ENCODE results near the gene DEGS1.

The DEGS1 gene

DNA sequence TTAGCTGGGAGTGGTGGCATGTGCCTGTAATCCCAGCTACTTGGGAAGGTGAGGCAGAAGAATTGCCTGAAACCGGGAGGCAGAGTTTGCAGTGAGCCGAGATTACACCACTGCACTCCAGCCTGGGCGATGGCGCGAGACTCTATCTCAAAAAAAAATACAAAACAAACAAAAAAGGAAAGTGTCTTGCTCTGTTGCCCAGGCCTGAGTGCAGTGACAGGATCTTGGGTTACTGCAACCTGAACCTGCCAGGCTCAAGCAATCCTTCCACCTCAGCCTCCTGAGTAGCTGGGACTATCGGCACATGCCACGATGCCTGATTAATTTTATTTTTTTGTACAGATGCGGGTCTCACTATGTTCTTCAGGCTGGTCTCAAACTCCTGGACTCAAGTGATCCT lies 33.3 kb downstream of the DEGS1 start:
- DNase-seq (ENCODE audit: low read depth): no peak

DNA sequence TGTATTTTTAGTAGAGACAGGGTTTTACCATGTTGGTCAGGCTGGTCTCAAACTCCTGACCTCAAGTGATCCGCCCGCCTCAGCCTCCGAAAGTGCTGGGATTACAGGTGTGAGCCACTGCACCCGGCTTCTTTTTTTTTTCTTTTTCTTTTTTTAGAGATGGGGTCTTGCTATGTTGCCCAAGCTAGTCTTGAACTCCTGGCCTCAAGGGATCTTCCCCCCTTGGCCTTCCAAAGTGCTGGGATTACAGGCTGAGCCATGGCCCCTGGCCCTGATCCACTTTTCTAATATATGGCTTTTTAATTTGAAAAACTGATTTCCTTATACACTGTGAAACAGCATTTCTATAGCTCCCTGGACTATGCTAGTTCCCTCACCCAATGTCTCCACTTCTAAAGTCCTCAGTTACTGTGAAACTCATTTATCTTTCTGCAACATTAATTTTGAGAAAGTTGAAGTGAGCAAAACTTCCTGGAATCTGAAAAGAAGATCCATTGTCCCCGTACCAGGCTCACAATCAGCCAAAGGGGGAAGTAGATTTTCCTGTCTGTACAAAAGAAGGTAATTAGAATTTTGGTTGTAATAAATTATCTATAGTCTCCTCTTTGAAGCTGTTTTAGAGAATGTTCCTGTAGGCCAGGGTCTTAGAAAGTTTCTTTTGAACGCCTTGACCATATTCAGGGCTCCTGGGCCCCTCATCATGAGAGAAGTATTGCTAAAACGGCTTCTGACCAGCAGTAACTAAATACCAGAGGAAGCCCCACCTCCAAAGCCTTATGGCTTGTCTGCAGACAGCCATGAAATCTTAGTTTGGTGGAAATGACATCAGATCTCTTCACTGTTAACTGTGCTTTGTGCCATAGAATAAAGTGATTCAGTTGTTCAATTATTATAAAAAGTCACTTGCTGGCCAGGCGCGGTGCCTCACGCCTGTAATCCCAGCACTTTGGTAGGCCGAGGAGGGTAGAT lies 34.9 kb downstream of the DEGS1 start:
- no peak for DNase-seq (ENCODE audit: low read depth)

DNA sequence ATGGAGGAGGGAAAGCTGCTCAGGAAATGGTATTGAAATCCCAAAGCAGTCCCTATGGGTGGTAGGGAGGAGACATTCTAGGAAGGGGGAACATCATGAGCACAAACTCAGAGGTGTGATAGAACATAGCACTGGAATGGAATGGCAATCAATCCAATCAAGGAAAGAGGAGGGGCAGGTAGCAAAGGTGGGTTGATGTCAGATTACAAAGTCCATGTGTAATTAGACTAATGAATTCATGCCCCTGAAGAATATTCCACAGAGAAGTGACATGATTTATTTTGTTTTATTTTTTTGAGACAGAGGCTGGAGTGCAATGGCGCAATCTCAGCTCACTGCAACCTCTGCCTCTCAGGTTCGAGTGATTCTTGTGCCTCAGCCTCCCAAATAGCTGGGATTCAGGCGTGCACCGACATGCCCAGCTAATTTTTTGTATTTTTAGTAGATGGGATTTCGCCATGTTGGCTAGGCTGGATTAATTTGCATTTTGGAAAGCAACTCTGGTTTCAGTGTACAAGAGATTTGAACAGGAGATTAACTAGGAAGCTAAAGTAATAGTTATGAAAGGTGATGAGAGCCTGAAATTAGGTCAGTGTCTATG lies 36.1 kb downstream of the DEGS1 start:
- no peak for DNase-seq (ENCODE audit: low read depth)

DNA sequence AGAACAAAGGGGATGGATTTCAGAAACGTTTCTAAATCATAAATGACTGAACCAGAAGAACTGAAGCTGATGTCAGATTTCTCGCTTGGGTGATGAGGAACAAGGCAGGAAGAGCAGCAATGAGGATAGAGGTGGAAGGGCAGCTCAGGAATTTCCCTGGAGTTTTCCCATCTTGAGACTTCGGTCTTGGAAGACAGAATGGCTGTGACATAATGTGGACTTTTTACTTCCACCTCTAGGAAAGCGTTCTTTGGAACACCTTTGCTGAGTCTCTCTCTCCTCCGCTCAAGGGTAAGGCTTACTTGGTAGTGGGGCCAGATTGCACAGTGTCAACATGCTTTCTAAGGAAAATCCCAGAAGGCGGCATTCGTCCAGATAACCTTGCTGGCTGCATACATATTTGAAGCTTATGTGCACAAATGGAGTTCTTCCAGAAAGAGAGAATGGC lies 36.6 kb downstream of the DEGS1 start:
- no peak for DNase-seq (ENCODE audit: low read depth)

DNA sequence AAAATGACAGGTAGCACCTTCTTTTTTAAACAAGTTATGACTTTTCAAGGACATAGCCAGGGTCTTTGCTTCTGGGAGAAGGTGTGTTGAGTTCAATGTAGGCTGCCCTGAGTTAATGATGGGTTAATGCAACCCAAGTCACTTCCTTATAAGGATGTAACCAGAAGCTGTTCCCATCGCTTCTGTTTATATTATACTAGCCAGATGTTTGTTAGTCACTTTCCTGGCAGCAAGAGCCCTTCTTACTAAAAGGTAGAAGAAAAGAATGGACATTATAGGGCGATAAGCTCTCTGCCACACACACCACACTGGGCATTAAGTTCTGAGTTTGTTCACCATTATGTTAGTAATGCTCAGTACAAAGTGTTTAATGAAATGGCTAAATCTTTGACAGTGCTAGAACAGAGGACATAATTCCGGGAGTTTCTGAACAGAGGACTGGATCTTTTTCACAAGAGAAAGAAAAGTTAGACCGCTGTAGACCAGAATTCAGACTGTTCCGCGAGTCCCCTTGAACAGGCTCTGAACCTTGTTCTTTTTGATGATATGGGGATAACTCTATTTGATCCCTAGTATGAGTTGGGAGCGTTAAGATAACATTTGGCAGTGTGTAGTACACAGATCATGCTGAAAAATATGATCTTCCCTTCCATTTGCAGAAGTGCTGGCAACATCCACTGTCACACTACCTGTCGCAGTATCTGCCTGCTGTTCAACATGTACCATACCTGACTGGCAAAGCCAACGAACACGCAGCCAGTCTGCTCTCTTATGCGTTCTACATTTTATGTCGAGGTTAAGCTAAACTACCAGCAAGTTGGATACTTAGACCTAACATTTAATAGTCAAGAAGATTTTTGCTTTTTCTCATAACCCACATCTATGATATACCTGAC lies 41.0 kb downstream of the DEGS1 start:
- no peak for DNase-seq (ENCODE audit: low read depth)

DNA sequence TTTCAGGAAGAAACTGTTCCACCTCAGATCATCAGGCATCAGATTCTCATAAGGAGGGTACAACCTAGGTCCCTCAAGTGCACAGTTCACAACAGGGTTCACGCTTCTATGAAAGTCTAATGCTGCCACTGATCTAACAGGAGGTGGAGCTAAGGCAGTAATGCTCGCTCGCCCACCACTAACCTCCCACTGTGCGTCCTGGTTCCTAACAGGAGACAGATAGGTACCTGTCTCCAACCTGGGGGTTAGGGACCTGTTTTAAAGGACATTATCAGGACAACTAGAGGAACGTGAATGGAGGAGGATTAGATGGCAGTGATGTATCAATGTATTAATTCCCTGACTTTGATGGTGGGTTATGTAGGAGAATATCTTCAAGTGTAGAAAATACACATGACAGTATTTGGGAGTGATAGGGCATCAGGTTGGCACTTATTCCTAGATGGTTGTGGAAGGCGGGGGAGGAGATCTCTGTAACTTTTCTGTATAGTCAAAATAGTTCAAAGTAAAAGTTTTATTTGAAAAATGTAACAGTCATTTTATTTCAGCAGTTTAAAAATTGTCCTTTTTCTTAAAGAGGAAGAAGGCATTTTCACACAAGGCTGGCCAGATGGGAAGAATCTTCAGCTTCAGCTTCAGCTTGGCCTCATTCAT lies 43.9 kb downstream of the DEGS1 start:
- DNase-seq (ENCODE audit: low read depth): no peak

DNA sequence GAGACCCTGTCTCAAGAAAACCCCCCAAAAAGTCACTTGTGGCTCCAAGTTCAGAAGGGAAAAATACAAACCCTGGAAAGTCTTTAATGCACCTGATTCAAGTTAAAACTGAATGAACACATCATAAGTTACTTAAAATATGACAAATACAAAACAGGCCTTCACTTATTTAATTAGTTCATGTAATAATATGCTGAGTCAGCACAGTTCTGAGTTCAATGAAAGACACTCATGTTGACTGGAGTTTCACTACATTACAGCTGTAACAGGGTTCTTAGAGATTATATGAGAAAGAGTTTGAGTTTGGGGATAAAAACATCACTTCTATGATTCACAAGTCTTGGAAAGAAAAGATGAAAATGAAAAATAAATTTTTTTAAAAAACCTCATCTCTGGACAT lies 51.0 kb downstream of the DEGS1 start:
- no peak for DNase-seq (ENCODE audit: low read depth)

DNA sequence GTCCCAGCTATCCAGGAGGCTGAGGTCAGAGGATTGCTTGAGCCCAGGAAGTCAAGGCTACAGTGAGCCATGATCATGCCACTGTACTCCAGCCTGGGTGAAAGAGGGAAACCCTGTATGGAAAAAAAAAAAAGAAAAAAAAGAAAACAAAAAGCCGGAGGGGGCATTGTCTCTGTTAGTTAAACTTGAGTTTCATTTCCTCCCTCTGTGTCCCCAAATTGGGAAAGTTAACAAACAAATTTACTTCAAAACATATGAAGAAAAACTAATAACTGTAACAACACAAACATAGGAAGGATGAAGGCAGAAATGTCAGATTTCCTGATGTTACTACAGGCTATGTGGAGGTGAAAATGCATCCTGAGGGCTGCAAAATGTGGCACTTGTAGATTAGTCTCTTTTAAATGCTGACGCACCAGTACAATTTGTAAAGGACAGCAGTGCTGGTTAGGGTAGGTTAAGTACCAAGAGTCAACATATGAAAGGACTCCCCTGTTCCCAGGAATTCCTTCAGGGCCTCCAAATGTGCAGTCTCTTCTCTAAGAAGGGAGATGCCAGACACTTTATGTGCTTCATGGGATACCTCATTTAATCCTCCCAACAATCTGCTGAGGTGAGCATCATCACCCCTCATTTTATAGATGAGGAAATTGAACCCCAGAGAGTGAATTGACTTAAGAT lies 52.9 kb downstream of the DEGS1 start:
- DNase-seq (ENCODE audit: low read depth): no peak

DNA sequence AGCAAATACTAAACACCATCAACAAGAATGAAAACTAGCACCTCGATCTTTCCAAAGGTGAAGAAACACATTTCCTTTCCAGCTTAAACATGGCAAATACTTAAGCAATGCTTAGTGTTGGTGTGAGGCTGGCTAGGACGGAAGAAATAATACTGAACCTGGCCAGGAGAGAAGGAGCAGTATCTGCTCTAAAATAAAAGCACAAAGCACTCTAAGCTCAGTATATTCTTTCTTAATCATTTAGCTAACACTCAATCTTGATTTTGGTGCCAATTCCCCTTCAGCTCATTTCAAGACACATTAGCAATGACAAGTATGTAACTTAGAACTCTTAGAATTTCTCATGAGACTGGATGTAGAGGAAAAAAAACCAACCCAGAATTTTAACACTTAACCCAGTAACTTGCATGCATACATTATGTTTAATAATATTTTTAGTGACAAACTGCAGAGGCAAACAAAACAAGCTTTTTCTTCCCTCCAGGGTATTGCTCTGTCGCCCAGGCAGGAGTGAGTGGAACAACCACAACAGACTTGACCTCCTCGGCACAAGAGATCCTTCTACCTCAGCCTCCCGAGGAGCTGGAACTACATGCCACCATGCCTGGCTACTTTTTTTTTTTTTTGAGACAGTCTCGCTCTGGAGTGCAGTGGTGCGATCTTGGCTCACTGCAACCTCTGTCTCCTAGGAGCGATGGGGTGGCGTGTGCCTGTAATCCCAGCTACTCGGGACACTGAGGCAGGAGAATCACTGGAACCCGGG lies 54.3 kb downstream of the DEGS1 start:
- no peak for DNase-seq (ENCODE audit: low read depth)

DNA sequence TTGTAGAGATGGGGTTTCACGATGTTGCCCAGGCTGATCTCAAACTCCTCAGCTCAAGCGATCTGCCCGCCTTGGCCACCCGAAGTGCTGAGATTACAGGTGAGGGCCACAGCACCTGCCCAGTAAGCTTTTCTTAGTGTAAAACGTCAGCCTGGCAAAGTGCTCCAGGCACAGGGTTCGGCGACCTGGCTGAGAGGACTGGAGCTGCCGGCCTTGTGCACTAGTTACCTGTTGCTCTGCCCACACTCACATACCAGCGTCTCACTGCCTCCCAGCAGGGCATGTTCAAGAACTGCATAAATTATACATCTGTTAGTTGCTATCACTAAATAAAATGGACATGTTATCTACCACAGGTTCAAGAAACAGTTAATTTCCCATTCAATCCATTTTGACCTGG lies 55.2 kb downstream of the DEGS1 start:
- no peak for DNase-seq (ENCODE audit: low read depth)

DNA sequence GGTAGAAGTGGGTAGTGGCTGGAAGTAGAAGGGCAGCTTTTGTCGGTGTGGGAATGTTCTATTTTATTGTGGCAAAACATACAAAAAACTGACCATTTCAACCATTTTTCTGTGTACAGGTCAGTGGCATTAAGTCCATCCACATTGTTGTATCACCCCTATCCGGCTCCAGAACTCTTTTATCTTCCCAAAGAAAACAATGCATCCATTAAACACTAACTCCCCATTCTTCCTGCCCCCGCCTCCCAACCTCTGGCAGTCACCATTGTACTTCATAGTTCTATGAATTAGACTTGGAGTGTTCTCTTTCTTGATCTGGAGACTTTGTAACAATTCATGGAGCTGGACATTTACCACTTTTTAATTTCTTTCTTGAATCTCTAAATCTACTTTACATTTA lies 55.7 kb downstream of the DEGS1 start:
- no peak for DNase-seq (ENCODE audit: low read depth)

Measured in stimulated activated CD8-positive, alpha-beta memory T cell treated with anti-CD3 and anti-CD28 coated beads, Interleukin-7, amount 100 ng/mL, for 24 hours (primary cell).